ENCODE results near the gene GRID1. TPM values are rescaled to one million over a fixed set of nuclear protein-coding genes. Genes with fewer than 3 reads are reported as not detected.
"Not testable (repeated sequence)": the region's sequence is repeated elsewhere in the genome, so short reads cannot be mapped to it uniquely, and the experiment has no call there.

Gene GRID1
- total RNA-seq, 4 donors from 2014 or later, result 1.4 to 4.9 (median 2.0) TPM

DNA sequence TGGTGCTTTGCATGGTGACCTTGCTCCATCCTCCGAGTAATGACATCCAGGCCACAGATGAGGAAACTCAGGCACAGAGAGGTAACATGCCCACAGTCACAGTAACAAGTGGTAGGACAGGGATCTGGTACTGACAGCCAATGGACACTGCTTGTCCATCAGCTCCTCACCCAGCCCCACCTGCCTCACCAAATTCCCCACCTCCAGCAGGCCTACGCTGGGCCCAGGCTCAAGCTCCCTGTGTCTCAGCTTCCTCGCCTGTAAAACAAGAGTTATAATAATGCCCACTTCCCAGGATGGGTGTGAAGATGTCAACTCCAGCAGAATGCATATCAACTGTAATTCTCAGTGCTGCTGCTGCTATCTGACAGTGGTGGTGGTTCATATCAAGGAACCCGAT, 123.8 kb downstream of the GRID1 start:
- WGBS, 2 donors, result 95 to 97% methylated on average over 4 of the region's 4 CpGs
- DNase-seq (ENCODE audit: low spot score in 2 of 2), result no peak
- no peak overlapping the region for H3K4me3 ChIP-seq (ENCODE audit: low read depth, poor library complexity, severe bottlenecking)
- intact Hi-C loops (cut with DNase I; ENCODE audit: low total_unique reads), result no loop called here
- TF ChIP-seq POLR2A (IDR thresholded peaks at IDR 0.05), result no peak
- TF ChIP-seq, protein P1, sequence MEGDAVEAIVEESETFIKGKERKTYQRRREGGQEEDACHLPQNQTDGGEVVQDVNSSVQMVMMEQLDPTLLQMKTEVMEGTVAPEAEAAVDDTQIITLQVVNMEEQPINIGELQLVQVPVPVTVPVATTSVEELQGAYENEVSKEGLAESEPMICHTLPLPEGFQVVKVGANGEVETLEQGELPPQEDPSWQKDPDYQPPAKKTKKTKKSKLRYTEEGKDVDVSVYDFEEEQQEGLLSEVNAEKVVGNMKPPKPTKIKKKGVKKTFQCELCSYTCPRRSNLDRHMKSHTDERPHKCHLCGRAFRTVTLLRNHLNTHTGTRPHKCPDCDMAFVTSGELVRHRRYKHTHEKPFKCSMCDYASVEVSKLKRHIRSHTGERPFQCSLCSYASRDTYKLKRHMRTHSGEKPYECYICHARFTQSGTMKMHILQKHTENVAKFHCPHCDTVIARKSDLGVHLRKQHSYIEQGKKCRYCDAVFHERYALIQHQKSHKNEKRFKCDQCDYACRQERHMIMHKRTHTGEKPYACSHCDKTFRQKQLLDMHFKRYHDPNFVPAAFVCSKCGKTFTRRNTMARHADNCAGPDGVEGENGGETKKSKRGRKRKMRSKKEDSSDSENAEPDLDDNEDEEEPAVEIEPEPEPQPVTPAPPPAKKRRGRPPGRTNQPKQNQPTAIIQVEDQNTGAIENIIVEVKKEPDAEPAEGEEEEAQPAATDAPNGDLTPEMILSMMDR (IDR thresholded peaks at IDR 0.05), result no peak

DNA sequence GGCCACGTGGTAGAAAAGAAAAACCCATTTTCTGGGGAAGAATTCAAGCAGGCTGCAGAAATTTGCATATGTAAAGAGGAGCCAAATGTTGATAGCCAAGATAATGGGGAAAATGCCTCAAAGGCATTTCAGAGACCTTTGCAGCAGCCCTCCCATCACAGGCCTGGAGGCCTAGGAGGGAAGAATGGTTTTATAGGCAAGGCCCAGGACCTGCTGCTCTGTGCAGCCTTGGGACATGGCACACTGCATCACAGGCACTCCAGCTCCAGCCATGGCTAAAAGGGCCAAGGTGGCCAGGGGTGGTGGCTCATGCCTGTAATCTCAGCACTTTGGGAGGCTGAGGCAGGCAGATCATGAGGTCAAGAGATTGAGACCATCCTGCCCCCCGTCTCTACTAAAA, 128.5 kb downstream of the GRID1 start:
- DNase-seq (ENCODE audit: low spot score in 2 of 2); H3K4me3 ChIP-seq (ENCODE audit: low read depth, poor library complexity, severe bottlenecking); intact Hi-C loops (cut with DNase I; ENCODE audit: low total_unique reads): not testable (repeated sequence)
- 62 to 90% methylated on average over 2 of the region's 2 CpGs for WGBS, 2 donors

DNA sequence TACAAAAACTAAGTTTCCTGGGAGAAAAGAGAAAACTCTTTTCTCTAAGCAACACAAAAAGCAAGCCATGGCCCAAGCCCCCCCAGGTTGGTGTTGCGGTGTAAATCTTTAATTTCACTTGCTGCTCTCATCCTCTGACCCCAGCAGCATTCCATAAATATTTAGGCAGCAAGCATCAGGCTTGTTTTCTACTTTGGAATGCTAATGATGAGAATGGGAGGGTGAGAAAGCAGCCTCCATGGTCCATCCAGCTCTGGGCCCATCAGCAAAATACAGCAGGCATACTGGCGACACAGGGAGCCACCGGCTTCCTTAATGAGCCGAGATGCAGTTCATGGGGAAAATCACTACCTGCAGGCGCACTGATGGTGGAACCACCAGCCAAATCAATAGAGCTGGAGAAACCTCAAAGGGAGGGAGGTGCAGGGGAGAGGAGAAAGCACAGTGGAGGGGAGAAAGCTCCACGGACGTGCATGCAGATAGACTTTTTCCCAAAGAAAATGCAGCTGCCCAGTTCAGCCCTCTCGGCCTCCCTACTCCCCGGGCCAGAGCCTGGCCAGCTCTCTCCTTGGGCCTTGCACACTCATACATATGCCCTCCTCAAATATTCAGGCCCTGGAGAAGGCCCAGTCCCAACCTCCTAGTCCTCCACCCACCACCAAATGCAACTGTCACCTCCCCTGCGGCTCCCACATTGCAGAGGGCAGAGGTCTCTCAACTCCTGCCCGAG, 131.9 kb downstream of the GRID1 start:
- 64 to 77% methylated on average over 11 of the region's 11 CpGs for WGBS, 2 donors
- DNase-seq (ENCODE audit: low spot score in 2 of 2), result no peak
- intact Hi-C loops (cut with DNase I; ENCODE audit: low total_unique reads), result no loop called here
- no peak overlapping the region for H3K4me3 ChIP-seq (ENCODE audit: low read depth, poor library complexity, severe bottlenecking)
- no peak for TF ChIP-seq POLR2A (IDR thresholded peaks at IDR 0.05)
- TF ChIP-seq, protein P1 (IDR thresholded peaks at IDR 0.05), result no peak

DNA sequence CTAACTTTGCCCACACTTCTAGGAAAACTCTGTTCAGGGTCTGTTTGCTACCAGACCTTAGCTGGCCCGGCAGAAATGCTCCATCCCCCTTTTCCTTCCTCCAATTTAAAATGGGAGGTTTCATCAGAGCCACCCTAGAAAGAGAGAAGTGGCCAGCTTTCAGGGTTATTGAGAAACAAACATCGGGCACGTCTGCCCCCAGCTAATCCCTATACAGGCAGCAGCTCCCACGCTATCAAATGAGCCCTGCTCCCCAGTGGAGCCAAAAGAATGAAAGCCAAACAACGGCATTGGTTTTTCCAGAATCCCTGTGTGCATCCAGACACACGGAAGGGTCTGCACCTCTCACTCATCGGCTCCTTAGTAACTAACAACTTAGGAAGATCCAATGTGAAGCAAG, 132.5 kb downstream of the GRID1 start:
- TF ChIP-seq POLR2A (IDR thresholded peaks at IDR 0.05), result no peak
- TF ChIP-seq, protein P1 (IDR thresholded peaks at IDR 0.05), result no peak
- WGBS, 2 donors, result 44 to 57% methylated on average over 7 of the region's 7 CpGs
- no peak for DNase-seq (ENCODE audit: low spot score in 2 of 2)
- H3K4me3 ChIP-seq (ENCODE audit: low read depth, poor library complexity, severe bottlenecking), result no peak overlapping the region
- intact Hi-C loops (cut with DNase I; ENCODE audit: low total_unique reads), result no loop called here

DNA sequence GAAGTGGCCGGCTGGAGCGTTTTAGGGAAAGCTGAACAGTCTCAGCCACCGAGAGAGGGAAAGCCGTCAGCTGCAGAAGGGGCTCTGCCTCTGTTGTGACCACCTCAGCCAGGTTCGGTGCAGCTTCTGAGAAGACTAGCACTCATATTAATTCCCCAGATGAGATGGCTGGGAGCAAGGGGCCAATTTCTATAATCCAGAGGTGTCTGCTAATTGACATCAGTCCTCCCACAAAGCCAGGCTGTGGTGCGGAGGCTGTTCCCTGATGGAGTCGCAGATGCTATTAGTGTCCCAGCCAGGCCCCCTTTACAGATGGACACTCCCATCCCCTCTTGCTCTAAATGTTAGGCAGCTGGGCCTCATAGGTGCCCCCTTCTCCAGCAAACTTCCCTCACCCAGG, 133.5 kb downstream of the GRID1 start:
- TF ChIP-seq, protein P1 (IDR thresholded peaks at IDR 0.05), result no peak
- no peak for TF ChIP-seq POLR2A (IDR thresholded peaks at IDR 0.05)
- intact Hi-C loops (cut with DNase I; ENCODE audit: low total_unique reads), result no loop called here
- no peak overlapping the region for H3K4me3 ChIP-seq (ENCODE audit: low read depth, poor library complexity, severe bottlenecking)
- no peak for DNase-seq (ENCODE audit: low spot score in 2 of 2)
- 82 to 84% methylated on average over 7 of the region's 7 CpGs for WGBS, 2 donors

DNA sequence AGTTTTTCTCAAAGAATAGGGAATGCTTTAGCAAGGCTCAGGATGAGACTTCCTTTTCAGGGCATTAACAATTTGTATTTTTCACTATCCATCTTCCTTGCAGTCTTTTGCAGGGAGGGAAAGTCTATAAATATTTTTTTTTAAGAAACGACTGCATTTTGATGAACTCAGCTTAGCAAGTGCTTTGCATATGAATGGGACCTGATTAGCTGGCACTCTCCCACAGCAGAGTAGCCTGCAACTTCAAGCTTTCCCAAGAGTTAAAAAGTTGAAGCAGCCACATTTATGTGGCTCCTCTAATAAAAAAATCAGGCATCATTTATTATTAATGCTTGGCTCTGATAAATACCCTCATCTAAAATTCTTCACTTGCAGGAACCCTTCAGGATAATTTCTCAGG, 134.0 kb downstream of the GRID1 start:
- WGBS, 2 donors, result 11 to 32% methylated on average over 1 of the region's 1 CpG
- DNase-seq (ENCODE audit: low spot score in 2 of 2), result no peak
- intact Hi-C loops (cut with DNase I; ENCODE audit: low total_unique reads), result no loop called here
- no peak overlapping the region for H3K4me3 ChIP-seq (ENCODE audit: low read depth, poor library complexity, severe bottlenecking)
- TF ChIP-seq, protein P1 (IDR thresholded peaks at IDR 0.05), result no peak
- no peak for TF ChIP-seq POLR2A (IDR thresholded peaks at IDR 0.05)

All from lower leg skin (tissue), 4 donors.